ENCODE measurements around the gene TRAK1.

The TRAK1 gene

DNA sequence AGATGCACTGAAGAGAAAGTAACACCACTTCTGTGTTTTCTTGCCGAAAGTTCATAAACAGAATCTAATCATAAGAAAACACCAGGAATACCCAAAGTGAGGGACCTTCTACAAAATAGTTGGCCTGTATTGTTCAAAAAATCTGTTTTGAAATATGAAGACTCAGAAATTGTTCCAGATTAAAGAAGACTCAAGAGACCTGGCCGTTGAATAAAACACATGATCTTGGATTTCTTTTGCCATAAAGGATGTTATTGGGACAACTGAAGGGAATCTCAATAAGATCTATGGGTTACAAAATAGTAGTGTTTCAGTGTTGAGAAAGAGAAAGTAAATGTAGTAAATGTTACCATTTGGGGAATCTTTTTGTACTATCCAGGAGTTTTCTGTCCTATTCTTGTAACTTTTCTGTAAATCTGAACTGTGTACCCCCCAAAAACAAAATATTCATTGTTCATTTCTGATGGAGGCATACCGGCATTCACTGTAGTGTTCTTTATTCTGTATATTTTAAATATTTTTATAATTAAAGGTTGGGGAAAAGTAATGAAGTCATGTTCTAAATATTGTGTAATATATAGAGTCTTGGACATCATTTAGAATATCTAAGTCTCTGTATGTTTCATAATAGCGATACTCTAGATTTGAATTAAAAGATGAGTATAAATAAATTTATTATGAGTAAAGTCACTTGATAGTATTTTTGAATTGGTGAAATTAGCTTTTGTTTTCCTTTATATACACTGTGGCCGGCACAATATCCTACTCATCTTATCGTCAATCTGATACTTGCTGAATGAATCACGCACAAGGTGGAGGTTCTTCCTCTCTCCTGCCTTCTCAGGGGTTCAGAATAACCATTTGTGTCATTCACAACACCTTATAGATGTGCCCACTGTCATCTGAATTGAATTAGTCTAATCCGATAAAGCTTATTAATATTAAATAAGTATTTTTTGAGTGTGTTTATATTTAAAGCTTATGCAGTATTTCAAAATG lies 66.7 kb downstream of the TRAK1 start:
- DNase-seq (ENCODE audit: low spot score): no peak

DNA sequence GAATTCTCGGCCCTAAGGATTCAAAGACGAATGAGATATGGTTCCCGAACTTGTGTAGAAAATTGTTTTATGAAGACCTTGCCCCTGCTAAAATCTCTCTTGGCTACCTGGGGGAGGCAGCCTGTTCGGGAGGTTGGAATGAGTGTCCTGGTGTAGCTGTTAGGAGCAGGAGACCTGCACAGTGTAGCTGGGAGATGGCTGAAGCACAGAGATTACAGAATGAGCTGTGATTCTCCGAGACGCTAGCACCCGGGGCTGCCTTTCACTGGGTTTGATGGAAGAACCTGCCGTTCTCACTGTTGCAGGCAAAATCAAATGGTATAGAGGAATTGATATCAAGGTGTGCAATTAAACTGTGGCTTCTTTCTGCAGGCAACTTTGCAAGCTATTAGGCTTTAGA lies 68.0 kb downstream of the TRAK1 start:
- no peak for DNase-seq (ENCODE audit: low spot score)

DNA sequence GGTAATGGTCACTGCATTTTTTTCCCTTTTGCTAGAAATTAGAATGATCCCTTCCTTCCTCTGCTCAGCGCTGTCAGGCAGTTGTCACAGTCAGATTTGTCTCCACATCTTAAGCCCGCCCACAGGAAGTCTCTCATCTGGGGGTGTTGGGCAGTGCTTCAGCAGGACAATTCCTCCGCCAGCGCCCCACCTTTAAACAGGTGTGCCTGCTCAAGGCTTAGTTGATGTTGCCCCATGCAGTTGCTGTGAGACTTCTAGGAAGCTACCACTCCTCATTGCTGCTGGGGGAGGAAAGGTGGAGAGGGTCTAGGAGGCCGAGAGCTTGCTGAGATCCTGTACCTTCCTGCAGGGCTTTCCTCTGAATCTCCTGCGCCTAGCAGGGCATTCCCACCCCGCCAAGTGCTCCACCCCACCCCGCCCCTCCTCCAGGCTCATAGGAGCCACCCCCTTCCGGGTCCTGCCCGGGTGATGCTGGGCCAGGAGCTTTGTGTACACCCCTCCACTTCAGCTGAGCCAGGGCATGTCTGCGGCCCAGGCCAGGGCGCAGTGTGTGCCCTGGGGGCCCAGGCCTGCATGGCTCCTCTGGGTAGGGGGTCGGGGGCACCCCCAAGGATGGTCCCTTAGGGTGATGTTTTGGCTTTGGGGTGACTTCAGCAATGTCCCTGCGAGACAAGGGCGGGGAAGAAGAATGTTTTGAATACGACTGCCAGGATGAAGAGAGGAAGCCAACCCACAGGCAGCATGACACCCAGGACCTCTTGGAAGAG lies 68.7 kb downstream of the TRAK1 start:
- peak; percentile 30 for DNase-seq (ENCODE audit: low spot score)

DNA sequence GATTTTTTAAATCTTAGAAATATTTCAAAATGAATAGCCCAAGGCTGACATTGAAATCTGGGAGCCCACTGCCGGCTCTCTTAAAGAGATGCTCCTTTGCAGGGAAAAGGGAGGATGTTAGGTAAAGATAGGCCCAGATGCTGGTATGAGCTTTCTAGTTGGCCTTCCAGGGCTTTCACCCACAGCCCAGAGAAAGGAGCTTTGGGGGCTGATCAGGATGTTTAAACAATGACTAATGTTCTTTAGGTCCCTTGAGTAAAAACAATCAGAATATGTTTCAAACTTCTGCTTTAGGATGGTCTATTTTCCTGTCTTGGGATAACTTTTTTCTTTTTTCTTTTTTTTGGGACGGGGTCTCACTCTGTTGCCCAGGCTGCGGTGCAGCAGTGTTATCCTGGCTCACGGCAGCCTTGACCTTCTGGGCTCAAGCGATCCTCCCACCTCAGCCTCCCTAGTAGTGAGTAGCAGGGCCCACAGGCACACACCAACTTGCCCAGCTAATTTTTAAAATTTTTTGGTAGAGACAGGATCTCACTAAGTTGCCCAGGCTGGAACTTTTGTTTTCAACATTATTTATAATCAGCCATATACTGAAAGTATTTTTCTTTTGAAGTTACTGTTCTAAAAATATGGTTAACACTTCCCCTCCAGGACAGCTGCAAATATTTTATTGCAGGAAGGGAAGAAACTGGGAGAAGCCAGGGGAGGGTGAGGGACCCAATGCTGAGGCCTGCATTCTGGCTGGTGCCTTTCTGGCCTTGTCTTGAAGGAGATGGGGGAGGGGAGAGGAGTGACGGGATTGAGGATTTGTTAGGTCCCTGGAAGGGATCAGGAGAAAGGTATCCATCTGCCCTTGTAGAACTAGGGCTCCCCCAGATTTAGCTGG lies 70.1 kb downstream of the TRAK1 start:
- no peak for DNase-seq (ENCODE audit: low spot score)

DNA sequence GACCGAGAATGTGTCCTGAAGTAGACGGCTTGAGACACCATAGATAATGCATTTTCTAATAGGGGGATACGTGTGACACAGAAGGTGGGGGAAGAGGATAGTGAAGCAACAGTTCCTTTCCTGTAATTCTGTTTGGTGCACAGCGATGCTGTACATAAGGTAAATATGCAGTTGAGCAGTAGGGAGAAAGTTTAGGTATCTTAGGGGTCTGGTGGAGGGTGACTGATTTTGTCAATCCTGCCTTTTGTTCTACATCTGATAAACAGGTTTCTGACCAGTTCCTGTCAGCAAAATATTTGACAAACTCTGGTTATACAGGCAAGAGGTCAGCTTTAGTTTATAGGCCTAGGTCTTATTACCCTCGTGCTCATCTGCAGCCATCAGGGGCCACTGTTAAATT lies 71.3 kb downstream of the TRAK1 start:
- DNase-seq (ENCODE audit: low spot score): no peak

DNA sequence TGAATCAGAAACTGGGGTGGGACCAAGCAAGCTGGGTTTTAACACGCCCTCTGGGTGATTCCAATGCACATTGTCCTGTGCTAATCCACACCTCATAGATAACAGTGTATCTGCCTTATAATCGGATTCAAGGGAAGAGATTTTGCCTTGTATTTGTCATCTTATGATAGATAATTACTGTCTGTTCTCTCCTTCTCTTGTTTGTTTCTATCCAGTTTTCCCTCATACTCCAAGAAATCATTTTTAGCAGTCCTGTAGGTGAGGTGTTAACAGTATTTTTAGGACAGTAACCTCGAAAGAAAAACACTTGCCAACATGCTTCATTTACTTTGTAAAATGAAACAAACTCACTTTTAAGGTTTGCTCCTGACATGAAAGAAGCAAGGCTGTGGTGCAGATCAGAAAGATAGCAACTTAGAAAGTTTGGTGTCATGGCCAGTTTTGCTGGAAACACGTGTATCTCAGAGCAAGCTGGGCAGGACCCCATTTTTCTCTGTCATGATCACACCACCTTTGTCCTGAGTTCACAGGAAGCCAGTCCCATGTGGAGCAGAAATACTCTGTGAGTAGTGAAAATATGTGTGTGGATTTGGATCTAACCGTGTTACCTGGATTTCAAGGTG lies 72.6 kb downstream of the TRAK1 start:
- DNase-seq (ENCODE audit: low spot score): no peak

DNA sequence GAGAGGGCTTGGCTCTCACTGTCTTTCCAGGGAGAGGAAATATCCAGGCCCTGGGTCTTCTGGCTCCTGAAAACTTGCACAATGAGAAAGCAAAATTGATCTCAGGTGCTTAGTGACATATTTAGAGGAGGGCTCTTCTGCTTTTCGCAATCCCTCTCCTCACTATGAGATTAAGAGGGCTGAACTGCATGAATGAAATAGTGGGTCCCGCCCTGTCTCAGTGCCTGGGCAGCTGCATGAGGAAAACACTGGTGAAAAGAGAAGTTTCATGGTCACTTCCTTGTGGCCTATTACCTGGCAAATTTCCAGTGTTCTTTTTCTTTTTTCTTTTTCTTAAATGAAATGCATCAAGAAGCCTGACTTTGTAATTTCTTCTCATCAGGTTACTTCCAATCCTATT lies 73.5 kb downstream of the TRAK1 start:
- peak; percentile 39 for DNase-seq (ENCODE audit: low spot score)

DNA sequence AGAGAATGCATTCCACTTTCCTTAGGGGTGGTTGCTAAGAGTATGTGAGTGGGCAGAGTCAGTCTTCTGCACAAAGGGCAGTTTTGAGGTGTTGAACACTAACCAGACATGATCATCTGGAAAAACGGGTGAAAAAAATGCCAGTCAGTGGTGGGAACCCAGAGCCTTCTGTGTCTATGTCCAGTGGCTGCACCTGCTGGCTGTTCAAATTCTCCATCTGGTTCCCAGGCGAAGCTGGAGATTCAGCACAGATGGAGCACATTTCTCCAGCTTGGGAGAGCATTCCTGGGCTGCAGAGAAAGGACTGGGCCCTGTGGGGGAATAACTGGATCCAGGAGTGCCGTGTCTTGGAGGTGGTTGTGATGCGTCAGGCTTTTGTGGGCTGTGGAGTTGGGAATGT lies 74.1 kb downstream of the TRAK1 start:
- DNase-seq (ENCODE audit: low spot score): no peak

DNA sequence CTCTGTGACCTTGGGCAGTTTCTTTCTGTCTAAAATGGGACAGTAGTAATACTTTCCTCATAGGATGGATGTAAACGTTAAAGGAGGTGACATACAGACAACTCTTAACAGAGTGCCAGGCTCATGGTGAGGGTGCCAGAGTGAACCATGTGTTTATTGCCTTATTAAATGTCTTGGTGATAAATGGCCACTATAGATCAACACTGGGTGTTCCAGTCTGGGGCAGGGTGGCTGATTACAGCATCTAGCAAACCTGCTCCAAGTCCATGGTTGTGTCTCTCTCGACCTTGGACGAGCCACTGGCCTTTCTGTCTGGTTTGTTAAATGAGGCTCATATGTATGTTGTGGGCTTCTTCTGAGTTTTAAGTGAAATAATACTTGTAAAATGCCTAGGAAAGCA lies 75.1 kb downstream of the TRAK1 start:
- peak; percentile 56 for DNase-seq (ENCODE audit: low spot score)

DNA sequence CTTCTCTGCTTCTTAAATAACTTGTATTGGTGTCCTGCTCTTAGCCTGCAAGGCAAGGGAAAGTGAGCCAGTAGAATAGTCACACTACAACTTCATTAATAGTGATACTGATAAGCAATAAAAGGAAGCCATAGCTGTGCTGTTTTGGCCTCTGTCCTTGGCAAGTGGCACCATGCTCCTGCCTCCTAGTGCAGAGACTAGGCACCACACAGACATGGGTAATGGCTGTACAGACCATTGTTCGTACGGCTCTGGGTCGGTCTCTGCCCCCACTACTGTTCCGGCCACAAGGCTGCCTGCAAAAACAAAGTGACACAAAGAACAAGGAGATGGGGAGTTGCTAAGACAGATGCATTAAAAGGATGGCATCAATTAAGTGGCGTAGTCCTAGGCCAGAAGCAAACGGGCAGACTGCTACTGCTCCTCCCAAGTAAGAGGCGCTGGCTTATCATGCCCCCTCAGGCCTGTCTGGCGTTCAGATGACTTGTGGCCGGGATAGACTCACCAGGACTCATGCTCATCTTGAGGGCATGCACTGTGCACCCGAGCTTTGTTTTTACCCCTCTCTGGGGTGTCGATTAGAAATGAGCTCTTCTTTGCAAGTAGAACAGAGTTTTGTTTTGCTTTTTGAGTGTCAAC lies 75.6 kb downstream of the TRAK1 start:
- DNase-seq (ENCODE audit: low spot score): peak; percentile 95

DNA sequence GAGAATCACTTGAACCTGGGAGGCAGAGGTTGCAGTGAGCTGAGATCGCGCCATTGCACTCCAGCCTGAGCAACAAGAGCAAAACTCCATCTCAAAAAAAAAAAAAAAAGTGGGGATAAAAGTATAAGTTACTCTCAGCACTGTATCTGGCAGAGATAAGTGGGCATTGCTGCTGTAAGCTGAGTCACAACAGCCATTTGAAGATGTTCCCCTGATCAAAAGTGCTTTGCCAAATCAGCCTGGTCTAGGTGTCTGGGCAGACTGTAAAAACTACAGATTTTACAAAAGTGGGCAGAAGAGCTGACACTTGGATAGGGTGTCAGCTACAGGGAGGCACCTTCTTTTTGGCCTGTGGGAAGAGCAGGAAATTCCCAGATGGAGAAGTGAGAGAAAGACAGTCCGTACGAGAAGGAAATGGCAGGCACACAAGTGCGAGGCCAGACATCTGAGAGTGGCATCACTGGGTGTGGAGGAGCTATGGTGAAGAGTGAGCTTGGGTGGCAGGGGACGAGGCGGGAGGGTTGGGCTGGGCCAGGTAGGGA lies 78.5 kb downstream of the TRAK1 start:
- peak; percentile 69 for DNase-seq (ENCODE audit: low spot score)

DNA sequence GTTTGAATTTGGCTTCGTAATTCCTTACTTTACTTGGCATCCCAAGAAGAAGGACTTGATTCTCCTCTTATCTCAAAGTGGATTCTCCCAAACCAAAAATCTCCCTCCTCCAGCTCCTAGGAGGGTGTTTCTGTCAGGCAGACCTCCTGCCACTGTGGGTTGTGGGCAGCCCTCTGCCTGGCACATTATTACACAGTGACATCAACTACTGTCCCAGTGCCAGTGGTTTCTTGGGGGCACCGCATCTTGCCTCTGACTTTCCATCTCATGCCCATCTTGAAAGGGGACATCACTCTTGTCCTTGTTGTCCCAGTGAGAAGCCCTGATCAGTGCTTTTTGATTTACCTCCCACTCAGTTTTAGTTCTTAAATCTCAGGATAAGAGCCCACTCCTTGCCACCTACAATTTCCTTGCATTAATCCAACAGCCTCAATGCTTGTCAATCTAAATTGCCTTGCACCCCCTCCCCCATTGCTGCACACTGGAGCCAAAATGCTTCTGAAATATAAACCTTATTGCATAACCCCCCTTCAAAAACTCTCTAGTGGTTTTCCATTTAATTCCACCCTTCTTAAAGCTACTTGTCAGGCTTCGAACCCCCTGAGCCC lies 81.0 kb downstream of the TRAK1 start:
- DNase-seq (ENCODE audit: low spot score): no peak

DNA sequence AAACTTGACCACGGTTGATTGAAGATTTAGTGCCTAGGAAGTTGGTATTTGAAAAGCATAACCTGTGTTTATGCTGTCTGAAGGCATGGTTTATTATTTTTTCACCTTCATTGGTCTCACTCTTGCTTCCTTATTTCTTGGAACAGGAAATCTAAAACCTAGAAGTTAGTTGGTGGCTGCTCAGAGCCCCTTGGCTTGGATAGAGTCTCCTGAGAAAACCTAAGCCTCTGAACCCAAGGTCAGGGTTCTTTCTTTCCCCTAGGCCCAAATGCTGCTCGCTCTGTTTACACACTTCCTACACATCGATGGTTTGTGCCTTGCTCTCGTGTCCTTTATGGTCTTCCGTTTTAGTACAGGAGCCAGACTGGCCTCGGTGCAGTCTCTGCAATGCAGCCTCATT lies 82.2 kb downstream of the TRAK1 start:
- no peak for DNase-seq (ENCODE audit: low spot score)

DNA sequence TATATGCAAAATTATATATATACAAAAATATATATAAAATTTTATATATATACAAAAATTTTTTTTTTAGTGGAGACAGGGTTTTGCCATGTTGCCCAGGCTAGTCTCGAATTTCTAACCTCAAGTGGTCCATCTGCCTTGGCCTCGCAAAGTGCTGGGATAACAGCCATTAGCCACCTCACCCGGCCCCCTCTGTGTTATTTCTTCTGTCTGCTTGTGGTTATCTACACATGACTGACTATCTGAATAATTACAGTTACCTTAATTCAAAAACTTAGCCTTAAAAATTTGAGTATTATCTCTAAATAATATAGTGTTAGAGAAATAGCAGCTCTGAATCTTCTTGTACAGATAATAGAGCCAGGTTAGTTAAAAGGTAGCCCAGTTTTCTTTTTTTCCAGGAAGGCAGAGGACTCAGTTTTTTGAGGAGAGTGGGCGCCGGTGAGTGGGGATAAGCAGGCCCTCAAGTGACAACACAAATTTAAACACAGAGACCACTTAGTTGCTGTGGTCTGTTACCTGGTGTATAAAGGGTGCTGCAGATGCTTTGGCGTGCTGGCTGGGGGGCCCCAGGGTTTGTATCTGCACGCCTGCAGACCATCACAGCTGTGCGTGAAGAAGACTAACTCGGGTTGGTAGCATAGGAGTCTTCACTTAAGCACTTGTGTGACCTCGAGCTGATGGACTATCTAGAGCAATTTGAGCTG lies 83.7 kb downstream of the TRAK1 start:
- no peak for DNase-seq (ENCODE audit: low spot score)

DNA sequence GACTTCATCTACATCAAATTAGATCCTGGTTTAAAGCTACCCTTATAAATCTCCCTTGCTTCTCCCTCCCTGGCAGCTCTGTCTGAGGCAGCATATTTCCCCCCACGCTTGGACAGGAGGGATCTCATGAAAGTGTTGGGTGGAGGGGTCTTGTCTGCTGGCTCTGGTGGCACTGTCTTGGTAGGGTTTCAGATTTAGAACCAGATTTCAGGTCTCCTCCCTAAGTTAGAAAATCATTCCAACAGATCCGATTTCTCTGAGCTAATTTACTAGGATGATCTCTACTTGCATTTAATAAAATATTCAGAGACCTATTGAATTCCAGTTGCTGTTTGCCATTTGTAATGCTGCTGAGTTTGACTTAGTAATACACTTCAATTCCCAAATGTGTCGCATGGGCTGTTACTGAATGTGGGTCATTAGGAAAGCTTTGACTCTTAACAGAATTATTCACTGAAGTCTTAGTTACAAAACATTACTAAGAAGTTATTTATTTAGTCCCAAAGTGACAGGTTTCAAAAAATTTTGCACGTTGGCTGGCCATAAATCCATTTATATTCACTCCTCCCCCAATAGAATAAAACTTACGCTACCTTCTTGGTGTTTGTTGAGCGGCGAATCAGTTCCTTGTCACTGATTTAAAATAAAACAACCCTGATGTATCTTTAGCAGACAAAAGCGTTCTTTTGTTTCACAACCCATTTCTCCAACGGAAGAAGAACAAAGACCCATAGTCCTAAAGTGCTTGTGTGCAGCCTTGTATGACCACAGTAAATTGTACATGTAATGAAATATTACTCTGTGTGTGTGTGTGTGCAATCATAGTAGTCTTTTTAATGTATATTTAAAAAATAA lies 84.5 kb downstream of the TRAK1 start:
- DNase-seq (ENCODE audit: low spot score): no peak

DNA sequence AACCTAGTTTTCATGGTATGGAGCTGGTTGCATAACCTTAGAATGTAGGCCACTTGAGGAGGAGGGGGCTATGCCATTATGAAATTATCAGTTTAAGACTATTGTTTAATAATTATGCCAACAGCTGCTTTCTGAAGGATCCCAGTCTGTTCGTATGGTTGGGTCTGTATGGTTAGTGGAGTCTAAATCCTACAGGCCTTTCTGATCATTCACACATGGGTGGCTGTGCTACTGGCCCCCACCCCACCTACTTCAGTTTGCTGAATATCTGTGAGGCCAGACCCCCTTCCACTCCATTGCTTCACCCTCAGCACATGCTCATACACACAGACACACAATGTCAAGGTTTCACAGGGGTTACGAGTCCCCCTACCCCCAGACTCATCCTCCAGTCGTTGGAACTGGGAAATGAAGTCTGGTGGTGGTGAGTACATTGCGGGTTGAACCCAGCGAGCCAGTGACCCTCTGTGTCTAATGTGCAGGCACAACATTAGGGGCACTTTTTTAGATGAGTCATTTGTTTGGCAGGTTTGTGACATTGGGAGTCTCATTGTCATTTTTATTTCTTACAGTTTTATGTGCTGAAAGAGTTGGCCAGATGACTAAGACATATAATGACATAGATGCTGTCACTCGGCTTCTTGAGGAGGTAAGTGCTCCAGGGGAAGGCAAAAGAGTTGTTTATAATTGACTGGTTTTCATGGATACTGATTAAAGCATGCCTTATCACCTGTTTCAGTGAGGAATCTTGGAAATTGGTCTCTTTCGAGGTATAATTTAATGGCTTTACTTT lies 85.3 kb downstream of the TRAK1 start:
- DNase-seq (ENCODE audit: low spot score): no peak

DNA sequence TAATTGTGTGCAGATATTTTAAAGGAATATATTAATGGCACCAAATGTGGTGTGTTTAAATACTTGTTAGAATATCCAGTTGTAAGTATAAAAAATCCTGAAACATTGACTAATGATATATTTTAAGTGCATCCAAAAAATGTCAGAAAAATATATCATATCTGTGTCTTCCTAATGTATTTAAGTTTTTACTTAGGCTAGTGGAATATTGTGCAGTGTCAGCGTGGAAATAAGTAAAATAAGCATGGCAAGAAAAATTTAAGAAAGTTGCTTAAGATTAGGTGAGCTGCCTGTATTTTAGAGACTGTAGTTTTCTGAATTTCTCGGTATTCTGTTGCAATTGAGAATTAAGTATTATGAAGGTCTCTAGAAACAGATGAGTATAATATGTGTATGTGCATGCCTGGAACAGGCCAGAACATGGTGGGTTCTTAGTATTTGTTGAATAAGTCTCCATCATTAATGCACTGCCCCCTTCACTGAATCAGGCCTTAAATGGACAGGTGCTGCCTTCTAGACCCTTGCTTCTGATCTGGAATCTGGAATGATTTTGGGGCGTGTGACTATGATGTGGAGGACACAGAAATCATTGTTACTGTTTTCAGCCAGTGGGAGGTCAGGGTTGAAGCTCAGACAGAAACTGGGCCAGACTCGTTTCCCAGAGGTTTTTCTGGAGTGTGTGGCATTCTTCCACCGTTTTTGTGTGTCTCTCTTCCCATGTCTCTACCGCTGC lies 86.1 kb downstream of the TRAK1 start:
- DNase-seq (ENCODE audit: low spot score): no peak

Measured in hematopoietic multipotent progenitor cell treated with erythropoietin and hydrocortisone succinate and interleukin-3 and kit ligand, for 15 days (in vitro differentiated cells).